ENCODE results near the gene OR51E2. TPM values are rescaled to one million over a fixed set of nuclear protein-coding genes. Genes with fewer than 3 reads are reported as not detected.

The OR51E2 gene
- total RNA-seq, 4 donors from 2014 or later: 0.21 TPM; not detected in 3

DNA sequence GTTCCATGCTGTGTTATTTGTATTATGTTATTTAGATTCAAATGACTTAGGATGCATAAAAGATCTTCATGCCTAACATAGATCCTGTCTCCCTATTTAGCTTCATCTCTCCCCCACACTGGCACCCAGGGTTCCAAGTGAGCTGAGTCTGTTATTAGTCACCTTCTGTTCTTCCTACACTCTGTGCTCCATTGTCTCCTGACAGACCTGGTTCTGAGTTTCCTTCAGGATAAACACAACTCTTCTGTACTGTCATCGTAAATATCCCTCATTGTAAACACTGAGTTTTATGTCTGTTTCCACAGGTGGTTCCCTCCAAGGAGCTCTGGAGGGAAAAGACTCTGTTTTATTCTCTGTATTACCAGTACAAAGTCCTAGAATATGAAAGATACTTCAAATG is 15.6 kb upstream of the OR51E2 start:
- no peak overlapping the region for H3K27ac ChIP-seq
- H3K9me3 ChIP-seq: no peaks in the 10 kb centered on the region
- 22 to 29% methylated on average over 1 of the region's 1 CpG for WGBS, 2 donors
- TF ChIP-seq POLR2A (IDR thresholded peaks at IDR 0.05): no peak
- TF ChIP-seq, protein P1, sequence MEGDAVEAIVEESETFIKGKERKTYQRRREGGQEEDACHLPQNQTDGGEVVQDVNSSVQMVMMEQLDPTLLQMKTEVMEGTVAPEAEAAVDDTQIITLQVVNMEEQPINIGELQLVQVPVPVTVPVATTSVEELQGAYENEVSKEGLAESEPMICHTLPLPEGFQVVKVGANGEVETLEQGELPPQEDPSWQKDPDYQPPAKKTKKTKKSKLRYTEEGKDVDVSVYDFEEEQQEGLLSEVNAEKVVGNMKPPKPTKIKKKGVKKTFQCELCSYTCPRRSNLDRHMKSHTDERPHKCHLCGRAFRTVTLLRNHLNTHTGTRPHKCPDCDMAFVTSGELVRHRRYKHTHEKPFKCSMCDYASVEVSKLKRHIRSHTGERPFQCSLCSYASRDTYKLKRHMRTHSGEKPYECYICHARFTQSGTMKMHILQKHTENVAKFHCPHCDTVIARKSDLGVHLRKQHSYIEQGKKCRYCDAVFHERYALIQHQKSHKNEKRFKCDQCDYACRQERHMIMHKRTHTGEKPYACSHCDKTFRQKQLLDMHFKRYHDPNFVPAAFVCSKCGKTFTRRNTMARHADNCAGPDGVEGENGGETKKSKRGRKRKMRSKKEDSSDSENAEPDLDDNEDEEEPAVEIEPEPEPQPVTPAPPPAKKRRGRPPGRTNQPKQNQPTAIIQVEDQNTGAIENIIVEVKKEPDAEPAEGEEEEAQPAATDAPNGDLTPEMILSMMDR (IDR thresholded peaks at IDR 0.05): no peak
- no peak for DNase-seq
- no peaks in the 10 kb centered on the region for H3K27me3 ChIP-seq
- H3K4me3 ChIP-seq: no peak overlapping the region
- no peaks in the 10 kb centered on the region for H3K4me1 ChIP-seq
- no peaks in the 10 kb centered on the region for H3K36me3 ChIP-seq
- intact Hi-C loops (cut with DNase I): no loop called here

DNA sequence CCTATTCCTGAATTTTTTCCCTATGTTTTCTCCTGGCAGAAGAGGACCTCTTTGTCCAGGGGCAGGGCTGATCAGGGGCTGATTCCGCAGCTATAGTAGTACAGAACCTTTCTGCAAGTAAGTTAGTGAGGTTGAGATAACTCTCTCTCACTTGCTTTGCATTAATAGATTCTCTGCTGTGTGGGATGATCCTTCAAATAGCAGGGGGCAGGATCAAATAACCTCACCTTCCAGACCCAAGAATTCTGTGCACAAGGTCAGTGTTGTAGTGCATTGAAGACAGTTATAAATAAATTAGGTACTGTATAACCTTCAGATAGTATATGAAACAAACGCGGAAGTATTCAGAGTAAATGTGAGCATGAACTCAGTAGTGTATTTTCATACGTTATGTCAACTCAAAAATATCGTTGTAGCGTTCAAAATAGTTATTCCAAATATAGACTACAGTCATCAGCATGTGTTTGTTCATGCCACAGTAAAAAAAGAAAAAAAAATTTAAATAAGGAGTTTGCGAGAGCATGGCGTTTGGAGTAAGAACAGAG is 7.2 kb upstream of the OR51E2 start:
- no peak for DNase-seq
- no peaks in the 10 kb centered on the region for H3K27me3 ChIP-seq
- no peaks in the 10 kb centered on the region for H3K4me1 ChIP-seq
- H3K4me3 ChIP-seq: no peak overlapping the region
- no peaks in the 10 kb centered on the region for H3K36me3 ChIP-seq
- no peak for TF ChIP-seq POLR2A (IDR thresholded peaks at IDR 0.05)
- intact Hi-C loops (cut with DNase I): no loop called here
- H3K27ac ChIP-seq: no peak overlapping the region
- no peaks in the 10 kb centered on the region for H3K9me3 ChIP-seq
- WGBS, 2 donors: 68 to 70% methylated on average over 8 of the region's 8 CpGs

DNA sequence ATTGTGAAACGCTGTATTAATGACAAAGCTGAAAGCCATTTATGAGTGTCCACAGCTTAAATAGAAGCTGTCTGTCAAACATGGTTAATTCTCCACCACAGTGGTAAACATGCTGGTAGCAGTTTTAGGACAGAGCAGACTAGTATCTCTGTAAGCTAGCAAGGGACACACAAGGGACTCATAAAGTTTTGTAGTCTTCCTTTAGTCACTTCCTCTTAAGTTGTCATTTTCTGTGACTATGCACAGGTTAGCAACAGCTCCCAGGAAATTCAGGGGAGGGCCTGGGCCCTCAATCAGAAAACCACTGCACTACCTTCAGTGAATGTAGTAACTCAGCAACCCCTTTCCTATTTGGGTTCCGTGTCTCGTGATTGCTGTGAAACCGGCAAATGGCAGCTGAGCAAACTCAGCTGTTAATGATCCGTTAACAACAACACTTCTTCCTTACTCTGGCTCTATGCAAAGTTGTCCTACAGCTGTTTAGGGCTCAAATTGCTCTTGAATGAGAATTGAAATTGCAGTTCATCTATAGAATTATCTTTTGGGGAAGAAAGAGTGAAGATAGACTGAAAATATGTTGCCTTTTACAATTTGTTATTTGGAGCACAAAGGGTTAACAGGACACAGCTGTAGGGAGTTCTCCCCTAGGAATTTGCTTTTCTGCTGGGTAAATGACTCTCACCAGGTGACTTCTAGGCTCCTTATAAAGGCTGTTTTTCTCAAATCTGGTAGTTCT is 6.6 kb upstream of the OR51E2 start, which contains the start of gene MMP26:
Gene MMP26 (plus strand): TSS at position 731 of the 736 bp plus-strand sequence.
- H3K4me1 ChIP-seq: no peaks in the 10 kb centered on the region
- no peaks in the 10 kb centered on the region for H3K9me3 ChIP-seq
- H3K27ac ChIP-seq: no peak within 1 kb of the TSS
- no peak for DNase-seq
- H3K36me3 ChIP-seq: no peaks in the 10 kb centered on the region
- intact Hi-C loops (cut with DNase I): no loop called here
- no peaks in the 10 kb centered on the region for H3K27me3 ChIP-seq
- TF ChIP-seq, protein P1 (IDR thresholded peaks at IDR 0.05): no peak
- no peak for TF ChIP-seq POLR2A (IDR thresholded peaks at IDR 0.05)
- H3K4me3 ChIP-seq: no peak within 1 kb of the TSS
- 32 to 40% methylated on average over 5 of the region's 5 CpGs for WGBS, 2 donors

DNA sequence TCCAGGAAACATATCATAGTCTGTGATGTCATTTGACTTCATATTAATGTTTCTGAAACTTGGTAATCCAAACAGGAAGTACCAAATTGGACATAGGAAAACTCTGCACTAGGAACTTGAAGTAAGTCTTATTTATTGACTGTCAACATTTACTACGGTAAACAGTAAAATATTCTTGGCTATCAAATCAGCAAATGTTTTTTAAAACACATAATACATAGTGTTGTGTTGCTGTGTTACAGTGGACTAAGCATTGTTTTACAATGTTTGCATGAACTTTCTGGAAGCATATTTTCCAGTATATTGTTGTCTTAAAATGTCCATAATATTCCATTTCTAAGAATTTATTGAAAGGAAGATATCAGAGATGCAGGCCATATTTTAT is 2.8 kb upstream of the OR51E2 start:
- Histone ChIP-seq H3K4me3 (no peak overlapping the region), H3K27me3 (no peaks in the 10 kb centered on the region), H3K9me3 (no peaks in the 10 kb centered on the region), H3K27ac (no peak overlapping the region), H3K36me3 (no peaks in the 10 kb centered on the region), H3K4me1 (no peaks in the 10 kb centered on the region)
- no peak for DNase-seq
- intact Hi-C loops (cut with DNase I): no loop called here
- TF ChIP-seq, protein P1 (IDR thresholded peaks at IDR 0.05): no peak
- no peak for TF ChIP-seq POLR2A (IDR thresholded peaks at IDR 0.05)
- WGBS, 2 donors: 68 to 74% methylated on average over 1 of the region's 1 CpG

DNA sequence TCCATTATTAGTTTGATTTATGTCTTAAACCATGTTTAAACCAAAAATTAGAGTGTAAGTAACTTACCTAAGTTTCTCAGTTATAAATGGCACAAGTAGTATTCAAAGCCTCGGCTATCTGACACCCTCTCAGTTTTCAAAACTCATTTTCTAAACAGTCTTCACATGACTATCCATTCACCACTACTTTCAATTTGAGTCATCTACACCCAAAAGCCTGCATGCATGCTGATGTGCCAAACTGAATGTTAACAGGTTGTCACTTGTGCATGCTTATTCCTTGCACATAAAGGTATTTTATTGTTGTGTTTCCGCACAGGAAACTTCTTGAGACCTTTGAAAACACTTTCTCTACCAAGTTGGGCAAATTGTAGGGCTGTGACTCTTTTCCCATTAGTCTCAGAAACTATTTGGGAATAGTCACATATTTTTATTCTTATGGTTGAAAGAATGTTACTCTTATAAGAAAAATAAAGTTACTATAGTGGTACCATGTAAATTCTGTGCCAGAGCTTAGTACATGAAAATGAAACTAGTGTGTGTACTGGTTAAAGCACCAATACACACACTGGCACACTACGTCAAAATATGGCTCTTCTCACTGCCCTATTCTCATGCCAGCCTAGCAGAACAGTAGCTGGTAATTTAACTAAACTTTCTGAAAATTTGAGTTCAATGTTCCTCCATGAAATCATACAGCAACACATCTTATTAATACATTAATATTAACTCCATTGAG is 2.2 kb upstream of the OR51E2 start:
- intact Hi-C loops (cut with DNase I): no loop called here
- TF ChIP-seq, protein P1 (IDR thresholded peaks at IDR 0.05): no peak
- no peak for TF ChIP-seq POLR2A (IDR thresholded peaks at IDR 0.05)
- Histone ChIP-seq H3K27me3 (no peaks in the 10 kb centered on the region), H3K4me1 (no peaks in the 10 kb centered on the region), H3K27ac (no peak overlapping the region), H3K4me3 (no peak overlapping the region), H3K9me3 (no peaks in the 10 kb centered on the region), H3K36me3 (no peaks in the 10 kb centered on the region)
- 57 to 61% methylated on average over 3 of the region's 3 CpGs for WGBS, 2 donors
- DNase-seq: no peak

Data from esophagus squamous epithelium (tissue), 5 donors.